Epithelial cell of prostate (primary cell): Measurements from ENCODE around the gene SUMO1.

ENCODE experiments used
- DNase-seq: peaks from one replicate; pipeline ENCODE4 v3.0.0-alpha.2; 2011; ENCODE audit warnings: low read depth, low spot score
- H3K27ac ChIP-seq: fragments of 450-650 bp; 2 replicates; pipeline ENCODE4 v1.5.1; 2017; ENCODE audit warnings: mild to moderate bottlenecking

The SUMO1 gene

GRCh38 chr2:202157211-202157990 lies 81.0 kb downstream of the SUMO1 start:
- no peak for DNase-seq
- no peak overlapping the region for H3K27ac ChIP-seq
